GM18909 (cell line): ENCODE measurements around the gene CCDC88C.
"Not testable (repeated sequence)": the region's sequence is repeated elsewhere in the genome, so short reads cannot be mapped to it uniquely, and the experiment has no call there.

Source experiments
- ATAC-seq: cut with Tn5 transposase; IDR thresholded peaks from one replicate; pipeline ENCODE4 v1.9.1; 2021; ENCODE audit warnings: mild to moderate bottlenecking; ENCODE audit not compliant: unreplicated experiment, poor library complexity

The CCDC88C gene

GRCh38 chr14:91417983-91418386 lies 365 bp upstream of the CCDC88C start:
- peak; percentile 35 for ATAC-seq

GRCh38 chr14:91416744-91417119 lies 888 bp downstream of the CCDC88C start:
- ATAC-seq: no peak

GRCh38 chr14:91415794-91416743 lies 1.6 kb downstream of the CCDC88C start:
- peak; percentile 57 for ATAC-seq

- no peak for ATAC-seq
These were observed 3.2 kb downstream of the CCDC88C start for GRCh38 chr14:91414475-91414833.

GRCh38 chr14:91413547-91414474 lies 3.8 kb downstream of the CCDC88C start:
- ATAC-seq: no peak

- ATAC-seq: no peak
These were observed 4.7 kb downstream of the CCDC88C start for GRCh38 chr14:91412939-91413338.

- no peak for ATAC-seq
These were observed 6.7 kb downstream of the CCDC88C start for GRCh38 chr14:91410771-91411536.

- no peak for ATAC-seq
These were observed 7.5 kb downstream of the CCDC88C start for GRCh38 chr14:91409928-91410718.

GRCh38 chr14:91409240-91409639 lies 8.4 kb downstream of the CCDC88C start:
- not testable (repeated sequence) for ATAC-seq

- no peak for ATAC-seq
These were observed 10.6 kb downstream of the CCDC88C start for GRCh38 chr14:91406982-91407381.

- ATAC-seq: no peak
These were observed 11.2 kb downstream of the CCDC88C start for GRCh38 chr14:91406451-91406850.

- ATAC-seq: no peak
These were observed 11.7 kb downstream of the CCDC88C start for GRCh38 chr14:91405724-91406435.

GRCh38 chr14:91405241-91405721 lies 12.3 kb downstream of the CCDC88C start:
- no peak for ATAC-seq

GRCh38 chr14:91402771-91403600 lies 14.6 kb downstream of the CCDC88C start:
- no peak for ATAC-seq

- ATAC-seq: no peak
These were observed 15.3 kb downstream of the CCDC88C start for GRCh38 chr14:91402348-91402747.

- no peak for ATAC-seq
These were observed 15.9 kb downstream of the CCDC88C start for GRCh38 chr14:91401751-91402150.

- ATAC-seq: no peak
These were observed 16.9 kb downstream of the CCDC88C start for GRCh38 chr14:91400696-91401095.
